A673 (cell line): ENCODE data around the gene RANBP3L.

Experiments used
- CTCF ChIP-seq: fragments of 300-800, 200-600 bp; sonication (generic); conservative IDR thresholded peaks from 2 replicates; pipeline ENCODE4 v1.5.1; 2017; ENCODE audit warnings: low read depth, mild to moderate bottlenecking, antibody characterized with exemption, low read length, moderate library complexity, mixed read lengths
- EZH2 ChIP-seq: fragments of 200-600 bp; sonication (generic); IDR thresholded peaks from 2 replicates; pipeline ENCODE4 v1.6.1; 2017; ENCODE audit warnings: borderline replicate concordance, low read depth, mild to moderate bottlenecking, mixed read lengths, antibody characterized with exemption, low read length; ENCODE audit not compliant: poor library complexity, severe bottlenecking

GRCh38 chr5:36325196-36325595, 23.5 kb upstream of the RANBP3L start:
- TF ChIP-seq CTCF (no peak), EZH2 (no peak)
